SU-DHL-6 (cell line): Measurements from ENCODE around the gene SIRPD.

Experiments
- H2AFZ ChIP-seq: fragments of 200-600 bp; sonication (generic); 2 replicates; pipeline ENCODE4 v1.6.1; 2014; ENCODE audit warnings: low read depth, mild to moderate bottlenecking, moderate library complexity, mixed read lengths, antibody characterized with exemption, low read length; ENCODE audit not compliant: severe bottlenecking
- H3F3A ChIP-seq: fragments of 200-600 bp; shearing (Covaris generic); 2 replicates; pipeline ENCODE4 v1.6.0; 2016; ENCODE audit warnings: antibody characterized with exemption, mild to moderate bottlenecking; ENCODE audit not compliant: insufficient read depth
- H3K27ac ChIP-seq: fragments of 200-600 bp; sonication (generic); 2 replicates; pipeline ENCODE4 v1.5.1; 2016; ENCODE audit warnings: low read depth, mild to moderate bottlenecking, low read length, moderate library complexity, mixed read lengths
- H3K27me3 ChIP-seq: fragments of 200-600 bp; sonication (generic), shearing (Covaris generic); 2 replicates; pipeline ENCODE4 v1.6.0; 2014; ENCODE audit warnings: mild to moderate bottlenecking, low read length
- H3K36me3 ChIP-seq: fragments of 200-600 bp; sonication (generic); 2 replicates; pipeline ENCODE4 v1.6.1; 2014; ENCODE audit warnings: mild to moderate bottlenecking, low read length, mixed read lengths
- H3K4me2 ChIP-seq: fragments of 300-600, 200-600 bp; shearing (Covaris generic), sonication (generic); 2 replicates; pipeline ENCODE4 v1.6.0; 2014; ENCODE audit warnings: low read length, low read depth, mild to moderate bottlenecking; ENCODE audit not compliant: poor library complexity, severe bottlenecking
- H3K4me3 ChIP-seq: fragments of 200-600 bp; sonication (generic); 2 replicates; pipeline ENCODE4 v1.5.1; 2014; ENCODE audit warnings: antibody characterized with exemption, low read length, mild to moderate bottlenecking, mixed read lengths; ENCODE audit not compliant: insufficient read depth, poor library complexity, severe bottlenecking
- H3K79me2 ChIP-seq: fragments of 200-600 bp; sonication (generic); 2 replicates; pipeline ENCODE4 v1.6.1; 2014; ENCODE audit warnings: mild to moderate bottlenecking, low read length, moderate library complexity; ENCODE audit not compliant: insufficient read depth
- H3K9ac ChIP-seq: fragments of 200-600 bp; sonication (generic); 2 replicates; pipeline ENCODE4 v1.7.0; 2014; ENCODE audit warnings: mild to moderate bottlenecking, low read length
- H3K9me2 ChIP-seq: fragments of 200-600 bp; sonication (generic); replicated peaks from 2 replicates; pipeline ENCODE4 v1.6.1; 2014; ENCODE audit warnings: low read length; ENCODE audit not compliant: insufficient read depth
- H3K9me3 ChIP-seq: fragments of 200-600 bp; sonication (generic); 2 replicates; pipeline ENCODE4 v1.6.1; 2014; ENCODE audit warnings: low read length, mixed read lengths; ENCODE audit not compliant: insufficient read depth
- H4K20me1 ChIP-seq: fragments of 200-600 bp; sonication (generic); 2 replicates; pipeline ENCODE4 v1.6.1; 2014; ENCODE audit warnings: low read depth, mild to moderate bottlenecking, antibody characterized with exemption, low read length, moderate library complexity, mixed read lengths
- EZH2phosphoT487 ChIP-seq: fragments of 200-600 bp; sonication (generic), shearing (Covaris generic); conservative IDR thresholded peaks from 2 replicates; pipeline ENCODE4 v1.6.1; 2018; ENCODE audit warnings: mild to moderate bottlenecking, antibody characterized with exemption, low read length, moderate library complexity, mixed read lengths
- TF ChIP-seq, protein P1 (sequence below): fragments of 200-600 bp; sonication (generic); IDR thresholded peaks from one replicate; pipeline ENCODE4 v1.5.1; 2017; ENCODE audit warnings: antibody characterized with exemption, mild to moderate bottlenecking, low read length, moderate library complexity; ENCODE audit not compliant: insufficient read depth, poor library complexity, severe bottlenecking

SIRPD gene

GRCh38 chr20:1557605-1558004, at the start of gene SIRPD:
Gene SIRPD, minus strand, starts transcription at chr20:1557705. Its CDS starts 52 bp downstream, at chr20:1557653.
- Histone ChIP-seq H3K79me2 (no peaks in the 10 kb centered on the region), H3K9ac (no peak within 1 kb of the TSS), H3K4me3 (no peak within 1 kb of the TSS), H3F3A (no peaks in the 10 kb centered on the region), H3K4me2 (no peak within 1 kb of the TSS), H3K9me2 (no peaks in the 10 kb centered on the region), H3K36me3 (no peaks in the 10 kb centered on the region), H2AFZ (no peak within 1 kb of the TSS), H4K20me1 (no peaks in the 10 kb centered on the region), H3K27ac (no peak within 1 kb of the TSS), H3K9me3 (no peaks in the 10 kb centered on the region), H3K27me3 (no peaks in the 10 kb centered on the region)
- no peak for TF ChIP-seq EZH2phosphoT487
- TF ChIP-seq, protein P1, sequence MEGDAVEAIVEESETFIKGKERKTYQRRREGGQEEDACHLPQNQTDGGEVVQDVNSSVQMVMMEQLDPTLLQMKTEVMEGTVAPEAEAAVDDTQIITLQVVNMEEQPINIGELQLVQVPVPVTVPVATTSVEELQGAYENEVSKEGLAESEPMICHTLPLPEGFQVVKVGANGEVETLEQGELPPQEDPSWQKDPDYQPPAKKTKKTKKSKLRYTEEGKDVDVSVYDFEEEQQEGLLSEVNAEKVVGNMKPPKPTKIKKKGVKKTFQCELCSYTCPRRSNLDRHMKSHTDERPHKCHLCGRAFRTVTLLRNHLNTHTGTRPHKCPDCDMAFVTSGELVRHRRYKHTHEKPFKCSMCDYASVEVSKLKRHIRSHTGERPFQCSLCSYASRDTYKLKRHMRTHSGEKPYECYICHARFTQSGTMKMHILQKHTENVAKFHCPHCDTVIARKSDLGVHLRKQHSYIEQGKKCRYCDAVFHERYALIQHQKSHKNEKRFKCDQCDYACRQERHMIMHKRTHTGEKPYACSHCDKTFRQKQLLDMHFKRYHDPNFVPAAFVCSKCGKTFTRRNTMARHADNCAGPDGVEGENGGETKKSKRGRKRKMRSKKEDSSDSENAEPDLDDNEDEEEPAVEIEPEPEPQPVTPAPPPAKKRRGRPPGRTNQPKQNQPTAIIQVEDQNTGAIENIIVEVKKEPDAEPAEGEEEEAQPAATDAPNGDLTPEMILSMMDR, result no peak

GRCh38 chr20:1600736-1601135, 43.2 kb upstream of the SIRPD start:
- Histone ChIP-seq H3K9me2 (no peaks in the 10 kb centered on the region), H3K79me2 (no peaks in the 10 kb centered on the region), H3K4me2 (no peak overlapping the region), H2AFZ (no peak overlapping the region), H3K36me3 (no peaks in the 10 kb centered on the region), H3K27ac (no peak overlapping the region), H3F3A (no peaks in the 10 kb centered on the region), H3K9me3 (no peaks in the 10 kb centered on the region), H3K4me3 (no peak overlapping the region), H3K27me3 (no peaks in the 10 kb centered on the region), H3K9ac (no peak overlapping the region), H4K20me1 (no peaks in the 10 kb centered on the region)
- TF ChIP-seq, protein P1, result no peak
- TF ChIP-seq EZH2phosphoT487, result no peak

DNA sequence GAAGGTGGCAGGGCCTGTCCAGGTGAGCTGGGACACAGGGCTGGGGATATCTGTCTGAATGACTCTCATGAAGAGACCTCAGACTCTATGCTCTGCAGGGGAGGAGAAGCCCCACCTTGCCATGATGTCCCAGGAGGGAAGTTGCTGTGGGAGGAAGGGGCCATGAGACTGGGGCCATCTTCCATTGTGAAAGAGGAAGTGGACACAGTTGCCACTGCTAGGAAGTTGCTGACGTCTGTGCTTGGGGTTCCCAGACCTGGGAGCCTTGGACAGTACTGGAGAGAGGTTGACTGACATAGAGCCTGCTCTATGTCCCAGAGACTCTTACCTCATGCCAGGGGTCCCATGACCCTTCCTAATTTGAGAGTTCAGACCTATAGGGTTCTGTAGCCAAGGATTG, 37.8 kb upstream of the SIRPD start:
- TF ChIP-seq EZH2phosphoT487, result no peak
- TF ChIP-seq, protein P1, result no peak
- H3K9me3 ChIP-seq, result no peaks in the 10 kb centered on the region
- no peaks in the 10 kb centered on the region for H4K20me1 ChIP-seq
- H3K79me2 ChIP-seq, result no peaks in the 10 kb centered on the region
- H3K27me3 ChIP-seq, result no peaks in the 10 kb centered on the region
- no peak overlapping the region for H3K4me2 ChIP-seq
- no peaks in the 10 kb centered on the region for H3K36me3 ChIP-seq
- no peaks in the 10 kb centered on the region for H3F3A ChIP-seq
- H3K9me2 ChIP-seq, result no peaks in the 10 kb centered on the region
- H3K27ac ChIP-seq, result no peak overlapping the region
- H2AFZ ChIP-seq, result no peak overlapping the region
- H3K9ac ChIP-seq, result no peak overlapping the region
- no peak overlapping the region for H3K4me3 ChIP-seq
